Measurements from ENCODE around the gene SMAD7.

SMAD7 gene

GRCh38 chr18:48950536-48951447 lies at the start of gene SMAD7:
Gene SMAD7 (minus strand): TSS chr18:48950965. CDS start chr18:48950424, 541 bp downstream.
- peak in 2 of 3 experiments; percentile 70 to 80 for DNase-seq

GRCh38 chr18:48999569-48999968 lies 48.8 kb upstream of the SMAD7 start:
- DNase-seq, result no peak

GRCh38 chr18:48997985-48998831 lies 47.4 kb upstream of the SMAD7 start:
- DNase-seq, result peak in 2 of 3 experiments; percentile 57 to 64

- no peak for DNase-seq
Observed at GRCh38 chr18:48997681-48997984, 46.9 kb upstream of the SMAD7 start.

GRCh38 chr18:48996901-48997463 lies 46.2 kb upstream of the SMAD7 start:
- peak in 1 of 3 experiments; percentile 22 for DNase-seq

- no peak for DNase-seq
Observed at GRCh38 chr18:48996041-48996440, 45.3 kb upstream of the SMAD7 start.

- no peak for DNase-seq
Observed at GRCh38 chr18:48994926-48995835, 44.4 kb upstream of the SMAD7 start.

- peak in 1 of 3 experiments; percentile 67 for DNase-seq
Observed at GRCh38 chr18:48994044-48994651, 43.4 kb upstream of the SMAD7 start.

- peak in 1 of 3 experiments; percentile 53 for DNase-seq
Observed at GRCh38 chr18:48993586-48993985, 42.8 kb upstream of the SMAD7 start.

- DNase-seq, result no peak
Observed at GRCh38 chr18:48992791-48993555, 42.2 kb upstream of the SMAD7 start.

GRCh38 chr18:48992133-48992532 lies 41.4 kb upstream of the SMAD7 start:
- DNase-seq, result no peak

- peak in 2 of 3 experiments; percentile 78 to 89 for DNase-seq
Observed at GRCh38 chr18:48991676-48992075, 40.9 kb upstream of the SMAD7 start.

- no peak for DNase-seq
Observed at GRCh38 chr18:48991319-48991660, 40.5 kb upstream of the SMAD7 start.

GRCh38 chr18:48990481-48991318 lies 39.9 kb upstream of the SMAD7 start:
- no peak for DNase-seq

GRCh38 chr18:48989304-48990303 lies 38.8 kb upstream of the SMAD7 start:
- no peak for DNase-seq

- no peak for DNase-seq
Observed at GRCh38 chr18:48988508-48989303, 37.9 kb upstream of the SMAD7 start.

- no peak for DNase-seq
Observed at GRCh38 chr18:48987821-48988220, 37.1 kb upstream of the SMAD7 start.
